NT2/D1 (cell line): ENCODE results near the gene ATXN1.

Source experiments
- SUZ12 ChIP-seq: IDR thresholded peaks from 2 replicates; pipeline ENCODE4 v1.6.1; 2011; ENCODE audit not compliant: insufficient read length, insufficient read depth; ENCODE audit errors: extremely low read depth
- ZNF274 ChIP-seq: IDR thresholded peaks from 2 replicates; pipeline ENCODE4 v1.6.1; 2011; ENCODE audit warnings: mild to moderate bottlenecking, low read depth, low read length

GRCh38 chr6:16679050-16679449, 82.2 kb downstream of the ATXN1 start:
- TF ChIP-seq SUZ12: no peak
- TF ChIP-seq ZNF274: no peak
